ENCODE data around the gene SUPT20H.
A peak's percentile ranks its signal among the peaks of the same experiment; 100 is the strongest.

Gene SUPT20H

DNA sequence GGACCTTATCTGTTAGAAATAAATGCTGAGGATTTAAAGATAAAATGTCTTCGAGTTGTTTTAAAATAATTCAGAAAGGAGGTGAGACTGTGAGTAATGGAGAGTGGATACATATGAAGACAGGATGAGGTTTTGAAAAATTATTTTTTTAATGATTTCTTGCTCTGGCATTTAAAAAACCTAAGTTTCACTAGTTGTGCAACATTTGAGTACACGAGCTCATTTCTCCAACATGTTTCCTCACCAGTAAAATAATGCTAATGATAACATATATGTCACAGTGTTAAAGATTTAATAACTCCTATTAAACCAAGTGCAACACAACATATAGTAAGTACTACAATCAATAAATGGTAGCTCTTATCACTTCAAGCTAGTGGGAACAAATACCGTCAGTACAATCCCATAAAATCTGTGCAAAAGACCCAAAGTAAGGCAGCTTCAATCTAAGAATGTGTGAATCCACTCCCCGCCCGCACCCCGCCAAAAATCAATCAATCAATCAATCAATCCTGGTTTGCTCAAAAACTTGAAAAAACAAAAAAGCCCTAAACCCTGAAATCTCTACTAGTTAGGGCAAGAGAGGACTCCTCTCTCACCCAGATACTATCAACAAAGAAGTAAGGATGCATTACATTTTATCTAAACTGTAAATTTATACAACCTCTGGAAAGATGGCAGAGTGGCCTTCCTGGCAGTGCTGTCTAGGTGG, 61.6 kb downstream of the SUPT20H start:
- DNase-seq, result no peak

DNA sequence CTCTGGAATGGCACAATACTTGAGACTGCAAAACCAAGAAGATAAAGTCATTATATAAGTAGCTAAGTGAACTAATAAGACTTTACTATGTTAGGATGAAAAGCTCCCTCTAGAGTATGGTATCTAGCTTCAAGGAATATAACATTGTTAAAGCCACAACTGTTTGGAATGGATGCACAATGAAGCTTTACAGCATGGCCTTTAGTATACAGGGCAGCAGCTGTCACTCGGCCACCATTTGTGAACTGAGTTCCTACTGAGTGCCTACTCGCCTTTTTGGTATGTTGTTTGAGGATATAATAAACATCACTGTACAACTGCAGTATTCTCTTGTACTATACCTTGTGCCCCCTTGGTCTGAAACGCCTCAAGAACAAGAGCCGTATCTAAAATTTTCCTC, 67.1 kb downstream of the SUPT20H start:
- no peak for DNase-seq

DNA sequence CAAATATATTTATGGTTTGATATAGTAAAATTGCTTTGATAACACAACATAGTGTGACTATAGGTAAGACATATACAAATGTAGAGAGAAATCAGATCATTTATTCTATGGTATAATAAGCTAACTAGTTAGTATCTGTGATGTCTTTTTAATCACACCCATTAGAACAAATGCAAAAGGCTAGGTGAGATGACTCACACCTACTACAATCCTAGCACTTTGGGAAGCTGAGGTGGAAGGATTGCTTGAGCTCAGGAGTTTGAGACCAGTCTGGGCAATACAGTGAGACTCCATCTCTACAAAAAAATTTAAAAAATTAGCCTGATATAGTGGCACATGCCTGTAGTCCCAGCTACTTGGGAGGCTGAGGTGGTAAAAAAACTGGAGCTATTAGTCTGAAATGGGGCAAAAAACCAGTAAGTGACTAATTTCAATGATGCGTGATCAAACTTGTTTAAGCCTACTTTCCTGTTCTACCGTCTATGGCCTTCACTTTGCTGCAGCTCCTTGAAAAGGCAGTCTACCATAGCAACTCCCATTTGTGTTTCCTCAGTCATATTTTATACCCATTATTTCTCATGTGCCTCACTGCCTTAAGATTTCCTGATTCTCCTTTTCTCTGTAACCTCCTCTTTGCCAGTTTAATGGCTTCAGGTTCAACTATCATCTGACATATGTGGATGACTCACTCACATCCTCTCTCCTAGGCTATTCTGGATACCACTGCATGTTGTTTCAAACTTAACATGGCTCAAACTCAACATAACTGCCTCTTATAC, 72.8 kb downstream of the SUPT20H start:
- DNase-seq, result no peak

DNA sequence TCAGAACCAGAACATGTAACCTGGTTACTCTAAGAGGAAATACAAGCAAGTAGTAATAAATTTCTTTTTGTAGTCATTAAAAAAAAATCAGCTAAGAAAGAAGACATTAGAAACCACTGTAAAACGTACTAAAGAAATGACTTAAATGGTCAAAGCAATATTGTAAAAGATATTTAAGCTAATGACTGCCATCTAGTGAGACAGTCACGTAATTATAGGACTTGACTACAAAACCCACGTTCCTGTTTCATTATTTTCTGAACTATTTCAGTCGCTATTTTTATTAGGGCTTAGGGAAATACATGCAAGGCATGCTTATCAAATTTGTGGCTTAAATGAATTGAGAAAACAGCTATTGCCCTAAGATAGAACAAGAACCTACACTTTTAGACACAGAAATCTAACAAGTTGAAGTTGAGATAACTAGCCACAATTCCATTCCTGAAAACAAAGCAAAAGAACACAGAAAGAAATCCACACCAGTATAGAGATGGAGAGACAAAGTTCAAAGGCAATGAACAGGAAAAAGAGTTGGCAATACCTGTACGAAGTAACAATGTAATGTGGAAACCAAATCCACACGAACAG, 78.2 kb downstream of the SUPT20H start:
- DNase-seq, result peak; percentile 0 to 41

DNA sequence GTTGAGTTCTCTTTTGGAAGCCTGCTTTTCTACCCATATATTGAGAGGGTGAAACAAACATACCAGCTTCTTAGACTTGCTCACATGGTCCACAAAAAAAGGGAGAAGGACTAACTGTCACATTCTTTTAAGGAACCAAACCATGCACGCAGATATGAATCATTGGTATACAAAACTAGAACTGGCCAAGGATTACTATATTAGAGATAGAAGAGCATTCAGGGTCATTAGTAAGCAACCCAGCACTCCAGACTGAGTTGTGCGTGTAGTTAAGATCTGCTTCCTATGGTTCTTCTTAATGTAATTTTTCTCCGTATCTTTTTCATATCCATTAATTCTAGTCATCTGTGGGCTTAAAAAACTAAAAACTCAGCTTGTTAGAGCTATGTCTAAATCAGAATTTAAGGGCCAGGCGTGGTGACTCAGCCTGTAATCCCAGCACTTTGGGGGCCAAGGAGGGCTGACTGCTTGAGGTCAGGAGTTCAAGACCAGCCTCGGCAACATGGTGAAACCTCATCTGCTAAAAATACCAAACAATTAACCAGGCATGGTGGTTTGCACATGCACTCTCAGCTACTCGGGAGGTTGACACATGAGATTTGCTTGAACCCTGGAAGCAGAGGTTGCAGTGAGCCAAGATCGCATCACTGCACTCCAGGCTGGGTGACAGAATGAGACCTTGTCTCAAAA, 80.0 kb downstream of the SUPT20H start:
- no peak for DNase-seq

DNA sequence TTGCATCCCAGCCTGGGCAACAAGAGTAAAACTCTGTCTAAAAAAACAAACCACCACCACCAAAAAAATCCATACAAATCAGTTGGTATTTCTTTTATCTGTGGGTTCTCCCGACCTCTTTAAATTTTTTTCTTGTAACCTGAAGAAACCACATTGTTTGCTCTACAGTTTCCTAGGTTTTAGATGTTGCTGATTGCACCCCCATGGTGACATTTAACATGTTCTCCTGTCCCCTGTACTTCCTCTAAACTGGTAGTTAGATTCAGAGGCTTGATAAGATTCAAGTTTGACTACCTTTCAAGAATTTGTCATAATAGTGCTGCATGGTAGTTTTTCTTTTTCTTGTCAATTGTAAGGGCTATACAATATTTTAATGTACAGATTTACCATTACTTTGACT, 84.3 kb downstream of the SUPT20H start:
- no peak for DNase-seq

DNA sequence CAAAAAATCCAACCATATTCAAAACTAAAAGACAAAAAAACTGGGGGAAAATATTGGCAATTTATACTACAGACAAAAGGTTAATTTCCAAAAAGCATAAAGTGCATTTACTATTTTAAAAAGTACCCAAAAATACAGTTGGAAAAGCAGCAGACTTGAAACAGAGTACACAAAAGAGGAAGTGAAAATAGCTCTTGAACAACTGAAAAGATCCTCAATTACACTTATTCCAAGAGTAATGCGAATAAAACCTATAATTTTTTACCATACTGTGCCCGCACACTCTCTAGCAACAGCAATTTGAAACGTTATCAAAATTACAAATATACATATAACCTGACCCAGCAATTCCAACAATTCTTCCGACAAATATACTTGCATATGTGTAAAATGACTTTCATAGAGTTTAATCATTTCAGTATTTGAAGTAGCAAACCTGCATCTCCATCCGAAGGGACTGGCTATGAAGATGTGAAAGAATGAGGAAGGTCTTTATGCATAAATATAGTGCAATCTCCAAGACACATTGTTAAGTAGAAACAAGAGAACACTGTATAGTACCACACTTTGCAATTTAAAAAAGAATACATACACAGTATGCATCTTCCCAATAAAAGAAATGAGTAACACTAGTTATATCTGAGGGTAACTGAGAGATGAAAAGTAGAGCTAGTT, 85.7 kb downstream of the SUPT20H start:
- DNase-seq, result no peak

DNA sequence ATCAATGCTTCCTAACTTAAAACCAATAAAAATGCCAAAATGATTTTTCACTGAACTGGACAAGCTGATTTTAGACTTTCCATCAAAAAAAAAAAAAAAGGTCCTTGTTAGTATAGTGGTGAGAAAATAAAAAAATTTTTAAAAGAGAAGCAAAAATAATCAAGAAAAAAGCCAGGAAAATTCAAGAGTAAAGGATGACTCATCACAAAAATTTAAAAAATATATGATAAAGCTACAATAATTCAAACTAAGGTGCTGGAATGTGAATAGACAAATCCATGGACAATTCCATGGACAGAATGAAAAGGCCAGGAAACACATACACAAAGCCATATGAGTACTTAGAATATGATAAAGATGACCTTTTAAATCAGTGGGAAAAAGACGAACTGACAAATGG, 86.5 kb downstream of the SUPT20H start:
- DNase-seq, result no peak

DNA sequence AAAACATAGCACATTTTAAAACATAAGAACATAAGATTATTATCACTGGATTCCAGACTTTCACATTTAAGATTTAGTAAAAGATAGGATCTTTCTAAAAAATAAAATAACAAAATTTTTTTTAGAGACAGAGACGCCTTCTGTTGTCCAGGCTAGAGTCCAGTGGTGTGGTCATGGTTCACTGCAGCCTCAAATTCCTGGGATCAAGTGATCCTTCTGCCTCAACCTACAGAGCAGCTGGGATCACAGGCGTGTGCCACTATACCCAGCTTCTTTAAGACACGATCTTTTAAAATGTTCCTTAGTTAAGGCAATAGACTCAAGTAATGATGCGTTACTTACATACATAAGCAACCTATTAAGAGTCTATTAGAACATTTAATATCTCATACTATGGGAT, 93.1 kb downstream of the SUPT20H start:
- no peak for DNase-seq

DNA sequence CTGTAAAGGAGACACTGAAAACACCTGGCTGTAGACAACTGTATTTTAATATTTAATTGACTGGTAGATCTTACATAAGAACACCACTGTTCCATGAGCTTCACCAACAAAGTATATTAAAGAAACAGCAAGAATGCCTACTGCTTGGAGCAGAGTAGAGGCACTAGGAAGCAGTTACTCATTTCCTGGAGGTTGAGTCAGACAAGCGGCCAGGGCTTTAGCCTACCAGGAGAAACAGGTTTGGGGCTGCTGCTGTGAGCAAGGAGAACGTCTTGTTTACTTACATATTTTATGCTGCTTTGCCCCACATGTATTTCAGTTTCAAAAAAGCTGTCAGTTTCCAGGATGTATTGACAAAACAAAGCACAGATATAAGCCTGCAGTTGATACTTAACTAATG, 93.7 kb downstream of the SUPT20H start:
- DNase-seq, result no peak

DNA sequence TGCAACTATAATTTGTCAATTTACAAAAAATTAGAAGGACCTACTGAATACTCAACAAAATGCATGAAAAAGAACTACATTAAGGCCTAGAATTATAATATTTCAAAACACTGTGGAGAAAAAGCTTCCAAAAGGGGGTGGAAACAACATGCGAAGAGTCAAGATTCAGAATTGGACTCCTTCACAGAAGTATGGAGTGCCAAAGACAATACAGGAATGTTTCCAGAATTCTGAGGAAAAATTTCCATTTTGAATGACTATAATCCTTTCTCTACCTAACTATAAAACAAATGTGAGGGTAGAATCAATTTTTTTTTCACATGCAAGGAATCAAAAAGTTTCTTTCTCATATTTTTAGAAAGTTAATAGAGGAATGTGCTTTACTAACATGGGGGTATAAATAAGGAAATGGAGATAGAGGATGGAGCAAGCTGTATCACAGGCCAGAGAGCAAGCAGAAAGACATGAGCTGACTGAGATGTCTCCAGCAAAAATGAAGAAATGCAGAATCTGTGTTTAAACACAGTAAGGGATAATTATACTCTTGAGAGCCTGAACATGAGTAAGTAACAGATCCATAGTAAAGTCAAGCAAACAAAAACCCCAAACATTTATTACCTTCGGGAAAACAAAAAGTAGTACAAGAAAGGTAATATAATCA, 99.9 kb downstream of the SUPT20H start:
- no peak for DNase-seq
